Endothelial cell of umbilical vein (primary cell): ENCODE measurements around the gene CD247. TPM values are rescaled to one million over a fixed set of nuclear protein-coding genes. Genes with fewer than 3 reads are reported as not detected.

Experiments used
- BruUV-seq: library from RNA; stranded (reverse); fragments of 400-500 nt; replicated peaks from 2 replicates; lab custom pipeline; 2021; lab: Mats Ljungman, UMichigan
- CTCF ChIA-PET: fragments of 300-600, 350-600 bp; sonication (Branson Sonifier 250); formaldehyde crosslinking; loops from one replicate; lab custom pipeline; 2021; ENCODE audit warnings: antibody characterized with exemption, inconsistent platforms; lab: Charles Lee
- POLR2A ChIA-PET: fragments of 300-600, 350-600 bp; sonication (Branson Sonifier 250); formaldehyde crosslinking; loops from one replicate; lab custom pipeline; 2021; ENCODE audit warnings: antibody characterized with exemption, inconsistent platforms; lab: Charles Lee
- DNase-seq: peaks from one replicate; pipeline ENCODE4 v3.0.0-alpha.2; 2011; ENCODE audit warnings: low read depth, low spot score
- FAIRE-seq: peaks from 2 replicates; lab custom pipeline; 2011; peaks lifted over from hg19 to GRCh38; lab: Jason Lieb, UNC
- H2AFZ ChIP-seq: 2 replicates; pipeline ENCODE4 v1.6.0; 2012; ENCODE audit warnings: low read depth, low read length, control low read depth, inconsistent platforms
- H3K27ac ChIP-seq: 2 replicates; pipeline ENCODE4 v1.5.1; 2011; ENCODE audit warnings: low read depth, mild to moderate bottlenecking, control low read depth, low read length, moderate library complexity; ENCODE audit not compliant: insufficient read depth
- H3K27me3 ChIP-seq, 2 experiments: 2 replicates each; pipeline versions ENCODE4 v1.6.0 to v1.6.1; 2011; ENCODE audit warnings: low read length in 2 of 2, mixed read lengths in 1 of 2; ENCODE audit not compliant: control insufficient read depth in 2 of 2, insufficient read depth in 2 of 2
- H3K36me3 ChIP-seq, 2 experiments: 2 replicates in 1 of 2; 3 replicates in 1 of 2; pipeline ENCODE4 v1.5.1; 2011; ENCODE audit warnings: low read length in 2 of 2, mild to moderate bottlenecking in 1 of 2, moderate library complexity in 1 of 2; ENCODE audit not compliant: control insufficient read depth in 2 of 2, insufficient read depth in 2 of 2; ENCODE audit errors: extremely low read depth in 1 of 2
- H3K4me1 ChIP-seq: 3 replicates; pipeline ENCODE4 v1.5.1; 2011; ENCODE audit warnings: mild to moderate bottlenecking, low read length; ENCODE audit not compliant: control insufficient read depth, insufficient read depth; ENCODE audit errors: extremely low read depth
- H3K4me2 ChIP-seq: 2 replicates; pipeline ENCODE4 v1.6.1; 2011; ENCODE audit warnings: low read length, control low read depth, mixed read lengths; ENCODE audit not compliant: insufficient read depth
- H3K4me3 ChIP-seq, 3 experiments: fragments of 200-600 bp in 1 of 3; sonication (generic), shearing (Covaris generic) in 1 of 3; replicated peaks in 1 of 3; 2 replicates each; pipeline ENCODE4 v1.5.1; 2011 to 2016; ENCODE audit warnings: control low read depth in 3 of 3, low read length in 3 of 3, mild to moderate bottlenecking in 2 of 3, inconsistent platforms in 1 of 3, low read depth in 1 of 3, moderate library complexity in 1 of 3; ENCODE audit not compliant: insufficient read depth in 1 of 3
- H3K79me2 ChIP-seq: 2 replicates; pipeline ENCODE4 v1.6.0; 2012; ENCODE audit warnings: low read length, inconsistent platforms; ENCODE audit not compliant: control insufficient read depth, insufficient read depth
- H3K9ac ChIP-seq: replicated peaks from 2 replicates; pipeline ENCODE3; 2011; ENCODE audit warnings: low read length, control low read depth; ENCODE audit not compliant: insufficient read depth; ENCODE audit errors: extremely low read depth
- H3K9me1 ChIP-seq: replicated peaks from 3 replicates; pipeline ENCODE4 v1.6.0; 2011; ENCODE audit warnings: mild to moderate bottlenecking, low read length; ENCODE audit not compliant: control insufficient read depth, insufficient read depth; ENCODE audit errors: extremely low read depth
- H3K9me3 ChIP-seq: replicated peaks from 2 replicates; pipeline ENCODE4 v1.5.1; 2012; ENCODE audit warnings: low read length, inconsistent platforms; ENCODE audit not compliant: control insufficient read depth, insufficient read depth
- H4K20me1 ChIP-seq: replicated peaks from 2 replicates; pipeline ENCODE3; 2011; ENCODE audit warnings: mild to moderate bottlenecking, low read length; ENCODE audit not compliant: control insufficient read depth, insufficient read depth; ENCODE audit errors: extremely low read depth
- EZH2 ChIP-seq: IDR thresholded peaks from 2 replicates; pipeline ENCODE4 v1.6.1; 2012; ENCODE audit warnings: borderline replicate concordance, low read depth, mild to moderate bottlenecking, moderate library complexity, low read length, inconsistent platforms; ENCODE audit not compliant: severe bottlenecking
- FOS ChIP-seq: IDR thresholded peaks from 2 replicates; pipeline ENCODE4 v1.6.1; 2011; ENCODE audit warnings: mild to moderate bottlenecking, low read length, moderate library complexity, borderline replicate concordance; ENCODE audit not compliant: insufficient read depth
- GATA2 ChIP-seq: IDR thresholded peaks from 2 replicates; pipeline ENCODE4 v1.7.0; 2011; ENCODE audit warnings: low read depth, mild to moderate bottlenecking, moderate library complexity, mixed read lengths, low read length; ENCODE audit not compliant: insufficient read length, insufficient read depth
- JUN ChIP-seq: IDR thresholded peaks from 2 replicates; pipeline ENCODE4 v1.6.1; 2011; ENCODE audit warnings: borderline replicate concordance, low read depth; ENCODE audit not compliant: insufficient read length, insufficient read depth
- MYC ChIP-seq: IDR thresholded peaks from one replicate; pipeline ENCODE4 v1.6.1; 2011; ENCODE audit warnings: mild to moderate bottlenecking, low read depth, low read length
- POLR2A ChIP-seq: IDR thresholded peaks from 2 replicates; pipeline ENCODE4 v1.6.1; 2012; ENCODE audit warnings: low read depth, mild to moderate bottlenecking, control low read depth, low read length
- POLR2AphosphoS5 ChIP-seq: IDR thresholded peaks from 2 replicates; pipeline ENCODE4 v1.6.1; 2012; ENCODE audit warnings: low read depth, mild to moderate bottlenecking, control low read depth, low read length, moderate library complexity; ENCODE audit not compliant: insufficient read depth
- dilution Hi-C: fragments of 300-500 bp; cut with MboI; formaldehyde crosslinking; loops from one replicate; pipeline ENCODE4 v1.15.0; 2019; ENCODE audit warnings: low sequenced_read_pairs; ENCODE audit not compliant: extremely low pct_ligation_motif_present
- intact Hi-C: fragments of 100-400 bp; cut with micrococcal nuclease; formaldehyde crosslinking; loops from one replicate; pipeline ENCODE4 v1.10.0; 2022
- polyA plus RNA-seq, 4 experiments: library from polyadenylated mRNA; depleted of rRNA in 3 of 4; stranded (reverse) in 3 of 4; unstranded in 1 of 4; fragments of >200 nt; gene quantifications; 2 replicates each; pipeline versions ENCODE4 v1.2.1 to v1.2.3, GENCODE V29; 2011 to 2012; ENCODE audit warnings: missing spikeins in 1 of 4
- total RNA-seq: library from RNA; stranded (reverse); gene quantifications from 2 replicates; pipeline ENCODE4 v1.2.3, GENCODE V29; 2021
- TF ChIP-seq, protein P1 (sequence below): IDR thresholded peaks from 2 replicates; pipeline ENCODE4 v1.6.1; 2011; ENCODE audit not compliant: insufficient read depth, insufficient read length
- TF ChIP-seq, protein P2 (sequence below), 2 donors: IDR thresholded peaks; 1 replicate in 1 of 2; 2 replicates in 1 of 2; pipeline ENCODE4 v1.5.1; 2011; ENCODE audit warnings: low read length in 2 of 2, mild to moderate bottlenecking in 2 of 2, moderate library complexity in 2 of 2, control low read depth in 1 of 2, inconsistent platforms in 1 of 2, low read depth in 1 of 2; ENCODE audit not compliant: insufficient read depth in 1 of 2; ENCODE audit errors: extremely low read depth in 1 of 2

The CD247 gene
- total and polyA plus RNA-seq, 2 donors (not counting 3 experiments of a cell fraction or from before 2014, with no cell fraction given), result not detected

GRCh38 chr1:167452483-167452882 is 65.8 kb downstream of the CD247 start:
- Histone ChIP-seq H3K4me1 (peaks cover 5% of the 10 kb centered on the region), H3K27me3 (peaks cover 4 to 14% of the 10 kb centered on the region in 2 experiments), H2AFZ (no peak overlapping the region), H3K4me2 (no peak overlapping the region), H3K9me3 (no peaks in the 10 kb centered on the region), H3K27ac (no peak overlapping the region), H3K79me2 (no peaks in the 10 kb centered on the region), H3K9ac (no peak overlapping the region), H3K4me3 (no peak overlapping the region), H3K36me3 (no peaks in the 10 kb centered on the region), H4K20me1 (no peaks in the 10 kb centered on the region), H3K9me1 (no peaks in the 10 kb centered on the region)
- no TSS peak for BruUV-seq
- FAIRE-seq, result no peak
- TF ChIP-seq, protein P1, sequence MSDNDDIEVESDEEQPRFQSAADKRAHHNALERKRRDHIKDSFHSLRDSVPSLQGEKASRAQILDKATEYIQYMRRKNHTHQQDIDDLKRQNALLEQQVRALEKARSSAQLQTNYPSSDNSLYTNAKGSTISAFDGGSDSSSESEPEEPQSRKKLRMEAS, result no peak
- TF ChIP-seq POLR2A, result no peak
- TF ChIP-seq MYC, result no peak
- TF ChIP-seq GATA2, result no peak
- TF ChIP-seq EZH2, result no peak
- TF ChIP-seq POLR2AphosphoS5, result no peak
- no peak for TF ChIP-seq JUN
- TF ChIP-seq, protein P2, sequence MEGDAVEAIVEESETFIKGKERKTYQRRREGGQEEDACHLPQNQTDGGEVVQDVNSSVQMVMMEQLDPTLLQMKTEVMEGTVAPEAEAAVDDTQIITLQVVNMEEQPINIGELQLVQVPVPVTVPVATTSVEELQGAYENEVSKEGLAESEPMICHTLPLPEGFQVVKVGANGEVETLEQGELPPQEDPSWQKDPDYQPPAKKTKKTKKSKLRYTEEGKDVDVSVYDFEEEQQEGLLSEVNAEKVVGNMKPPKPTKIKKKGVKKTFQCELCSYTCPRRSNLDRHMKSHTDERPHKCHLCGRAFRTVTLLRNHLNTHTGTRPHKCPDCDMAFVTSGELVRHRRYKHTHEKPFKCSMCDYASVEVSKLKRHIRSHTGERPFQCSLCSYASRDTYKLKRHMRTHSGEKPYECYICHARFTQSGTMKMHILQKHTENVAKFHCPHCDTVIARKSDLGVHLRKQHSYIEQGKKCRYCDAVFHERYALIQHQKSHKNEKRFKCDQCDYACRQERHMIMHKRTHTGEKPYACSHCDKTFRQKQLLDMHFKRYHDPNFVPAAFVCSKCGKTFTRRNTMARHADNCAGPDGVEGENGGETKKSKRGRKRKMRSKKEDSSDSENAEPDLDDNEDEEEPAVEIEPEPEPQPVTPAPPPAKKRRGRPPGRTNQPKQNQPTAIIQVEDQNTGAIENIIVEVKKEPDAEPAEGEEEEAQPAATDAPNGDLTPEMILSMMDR (IDR thresholded peaks at IDR 0.05; ENCODE audit: extremely low read depth in 1 of 2, insufficient read depth in 1 of 2, low read depth in 1 of 2, low read length in 2 of 2), result no peak
- no peak for TF ChIP-seq FOS
- no peak for DNase-seq
- dilution Hi-C loops, result no loop called here
- ChIA-PET CTCF (interaction anchor here (0.6 to 1.3 kb wide), 3 partner anchors 8 to 1526 kb away, joined by 3 to 5 read pairs (median 3); no protein-coding TSS in a partner anchor), POLR2A (no interaction called here)
- intact Hi-C loops, result no loop called here
